H7 (cell line): ENCODE results near the gene FCN1. TPM values are rescaled to one million over a fixed set of nuclear protein-coding genes. Genes with fewer than 3 reads are reported as not detected.

Experiments
- DNase-seq: peaks from one replicate; pipeline ENCODE4 v3.0.0; 2012
- H3K27me3 ChIP-seq: 2 replicates; pipeline ENCODE4 v1.6.0; 2011; ENCODE audit warnings: mild to moderate bottlenecking, low read length; ENCODE audit not compliant: control insufficient read depth, insufficient read depth
- H3K36me3 ChIP-seq: replicated peaks from 2 replicates; pipeline ENCODE4 v1.5.1; 2011; ENCODE audit warnings: low read length; ENCODE audit not compliant: control insufficient read depth, insufficient read depth
- H3K4me3 ChIP-seq: 2 replicates; pipeline ENCODE4 v1.5.1; 2011; ENCODE audit warnings: low read depth, mild to moderate bottlenecking, control low read depth, low read length, moderate library complexity; ENCODE audit not compliant: insufficient read depth
- total RNA-seq: library from RNA; depleted of rRNA; stranded (reverse); fragments of >200 nt; shearing (Covaris generic); gene quantifications from 2 replicates; pipeline ENCODE4 v1.2.3, GENCODE V29; 2014

Gene FCN1
- total RNA-seq, 1 experiment from 2014 or later: not detected

DNA sequence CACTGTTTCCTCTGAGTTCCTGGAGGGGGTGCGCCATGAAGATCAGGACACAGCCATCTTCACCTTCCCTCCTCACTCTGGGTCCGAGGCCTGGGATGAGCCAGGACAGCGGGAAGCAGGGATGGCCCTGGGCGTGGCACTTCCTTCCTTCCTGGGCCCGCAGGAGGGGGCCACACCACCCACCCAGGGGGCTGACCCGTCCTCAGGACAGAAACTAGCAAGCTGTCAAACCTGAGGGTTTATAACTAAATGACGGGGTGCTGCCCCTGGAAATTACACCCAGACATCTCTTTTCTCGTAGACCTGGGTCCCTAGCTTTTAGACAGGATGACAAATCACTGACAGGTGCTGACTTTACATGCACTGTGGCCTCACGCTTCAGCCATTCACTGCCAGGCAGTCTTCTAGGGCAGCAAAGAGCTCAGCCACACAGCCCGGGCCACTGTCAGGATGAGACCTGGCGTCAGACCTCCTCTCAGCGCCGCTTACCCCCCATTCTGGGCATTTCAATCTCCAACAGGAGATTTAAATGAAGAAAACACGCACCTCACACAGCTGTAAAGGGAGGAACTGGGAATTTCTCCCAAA lies 29.0 kb downstream of the FCN1 start:
- DNase-seq: peak; percentile 41
- Histone ChIP-seq H3K4me3 (no peak overlapping the region), H3K27me3 (no peaks in the 10 kb centered on the region), H3K36me3 (no peaks in the 10 kb centered on the region)

DNA sequence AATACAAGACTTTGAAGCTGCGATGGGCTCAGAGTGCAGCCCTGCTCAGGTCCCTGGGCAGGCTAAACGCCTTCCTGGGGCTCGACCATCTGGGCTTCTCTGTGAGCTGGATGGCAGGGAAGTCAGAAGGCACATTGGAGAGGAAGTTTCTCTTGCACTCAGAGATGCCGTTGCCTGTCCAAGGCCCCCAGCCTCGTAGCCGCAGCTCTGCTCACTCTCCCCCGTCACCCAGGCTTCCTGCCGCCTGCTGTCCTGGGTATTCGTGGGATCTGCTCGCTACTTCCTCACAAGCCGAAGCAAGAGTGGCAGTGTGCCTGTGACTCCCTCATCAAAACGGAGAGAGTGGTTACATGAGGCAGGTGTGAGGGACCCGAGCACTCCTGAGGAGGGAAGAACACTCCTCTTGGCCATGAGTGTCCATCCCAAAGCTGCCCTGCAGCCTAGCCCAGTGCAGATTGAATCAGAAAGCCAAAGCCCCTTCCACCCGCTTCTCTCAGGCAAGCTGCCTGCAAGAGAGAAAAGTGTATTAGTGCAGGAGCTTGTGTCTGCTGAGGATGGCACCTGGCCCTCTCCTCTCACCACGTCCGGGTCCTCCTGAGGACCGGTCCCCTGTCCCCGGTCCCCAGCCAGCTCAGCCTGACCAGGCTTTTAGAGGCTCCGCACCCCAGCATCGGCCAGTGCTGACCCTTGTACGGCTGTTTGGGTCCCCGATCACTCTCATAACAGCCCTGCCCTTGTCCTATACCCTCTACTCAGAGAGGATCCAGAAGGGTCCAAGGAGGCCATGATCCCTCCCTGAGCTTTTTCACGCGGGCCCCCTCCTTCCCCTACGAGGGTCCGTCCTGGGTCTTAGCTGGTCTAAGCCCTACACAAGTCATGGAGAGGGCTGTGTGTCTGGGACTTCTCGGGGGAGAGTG lies 29.8 kb downstream of the FCN1 start:
- no peaks in the 10 kb centered on the region for H3K36me3 ChIP-seq
- H3K27me3 ChIP-seq: no peaks in the 10 kb centered on the region
- no peak overlapping the region for H3K4me3 ChIP-seq
- DNase-seq: peak; percentile 40

DNA sequence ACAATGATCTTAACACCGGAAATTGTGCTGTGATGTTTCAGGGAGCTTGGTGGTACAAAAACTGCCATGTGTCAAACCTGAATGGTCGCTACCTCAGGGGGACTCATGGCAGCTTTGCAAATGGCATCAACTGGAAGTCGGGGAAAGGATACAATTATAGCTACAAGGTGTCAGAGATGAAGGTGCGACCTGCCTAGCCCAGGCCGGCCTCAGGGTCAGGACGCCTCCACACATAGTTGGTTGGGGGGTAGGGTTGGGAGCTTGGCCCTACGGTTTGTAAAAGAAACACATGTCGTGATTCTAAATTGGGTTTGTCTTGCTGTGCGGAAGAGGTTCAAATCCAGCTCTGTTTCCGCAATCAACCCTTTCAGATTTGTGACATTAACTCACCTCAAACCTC lies 30.5 kb downstream of the FCN1 start:
- DNase-seq: peak; percentile 16
- Histone ChIP-seq H3K4me3 (no peak overlapping the region), H3K27me3 (no peaks in the 10 kb centered on the region), H3K36me3 (no peaks in the 10 kb centered on the region)

DNA sequence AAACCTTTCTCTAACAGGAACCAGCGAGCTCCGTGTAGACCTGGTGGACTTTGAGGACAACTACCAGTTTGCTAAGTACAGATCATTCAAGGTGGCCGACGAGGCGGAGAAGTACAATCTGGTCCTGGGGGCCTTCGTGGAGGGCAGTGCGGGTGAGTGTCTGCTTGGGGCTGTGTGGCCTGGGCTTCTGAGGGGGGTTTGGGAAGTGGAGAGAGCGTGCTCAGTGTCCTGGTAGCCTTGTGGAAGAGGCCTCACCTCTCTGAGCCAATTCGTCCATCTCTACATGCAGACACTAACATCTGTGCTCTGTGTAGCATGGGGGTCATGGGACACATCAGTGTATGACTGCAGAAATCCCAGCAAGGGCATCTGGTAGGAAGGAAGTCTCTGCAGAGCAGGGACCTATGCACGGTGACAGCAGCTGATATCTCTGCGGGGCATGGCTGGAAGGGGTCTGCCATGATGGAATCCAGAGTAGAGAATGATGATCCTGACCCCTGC lies 31.2 kb downstream of the FCN1 start:
- no peak for DNase-seq
- Histone ChIP-seq H3K36me3 (no peaks in the 10 kb centered on the region), H3K4me3 (no peak overlapping the region), H3K27me3 (no peaks in the 10 kb centered on the region)

DNA sequence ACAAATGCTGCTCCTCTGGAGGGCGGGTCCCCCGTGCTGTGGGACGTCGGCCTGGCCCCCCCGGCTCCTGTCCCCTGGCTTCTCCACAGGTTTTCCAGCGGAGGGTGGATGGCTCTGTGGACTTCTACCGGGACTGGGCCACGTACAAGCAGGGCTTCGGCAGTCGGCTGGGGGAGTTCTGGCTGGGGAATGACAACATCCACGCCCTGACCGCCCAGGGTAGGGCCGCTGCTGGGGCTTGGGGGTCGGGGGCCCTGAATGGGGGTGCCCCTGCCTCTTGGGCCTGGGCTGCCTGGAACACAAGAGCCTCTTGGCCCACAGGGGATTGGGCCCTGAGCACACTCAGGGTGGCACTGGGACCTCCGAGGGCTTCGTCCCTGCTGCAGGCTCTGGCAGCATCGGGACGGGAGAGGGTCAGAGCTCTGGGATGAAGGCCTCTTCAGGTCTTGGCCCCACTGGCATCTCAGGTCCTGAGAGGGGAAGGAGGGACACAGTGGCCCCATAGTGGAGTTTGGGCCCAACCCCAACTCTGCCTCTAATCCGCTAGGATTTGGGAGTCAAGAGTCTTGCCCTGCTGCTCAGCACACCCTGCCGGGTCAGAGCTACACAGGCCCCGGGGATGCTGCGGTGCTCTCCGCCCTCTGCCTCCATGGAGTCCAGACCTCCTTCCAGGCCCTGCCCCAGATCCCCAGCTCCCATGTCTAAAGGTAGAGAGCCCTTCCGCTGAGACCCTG lies 31.9 kb downstream of the FCN1 start:
- DNase-seq: no peak
- Histone ChIP-seq H3K36me3 (no peaks in the 10 kb centered on the region), H3K4me3 (no peak overlapping the region), H3K27me3 (no peaks in the 10 kb centered on the region)

DNA sequence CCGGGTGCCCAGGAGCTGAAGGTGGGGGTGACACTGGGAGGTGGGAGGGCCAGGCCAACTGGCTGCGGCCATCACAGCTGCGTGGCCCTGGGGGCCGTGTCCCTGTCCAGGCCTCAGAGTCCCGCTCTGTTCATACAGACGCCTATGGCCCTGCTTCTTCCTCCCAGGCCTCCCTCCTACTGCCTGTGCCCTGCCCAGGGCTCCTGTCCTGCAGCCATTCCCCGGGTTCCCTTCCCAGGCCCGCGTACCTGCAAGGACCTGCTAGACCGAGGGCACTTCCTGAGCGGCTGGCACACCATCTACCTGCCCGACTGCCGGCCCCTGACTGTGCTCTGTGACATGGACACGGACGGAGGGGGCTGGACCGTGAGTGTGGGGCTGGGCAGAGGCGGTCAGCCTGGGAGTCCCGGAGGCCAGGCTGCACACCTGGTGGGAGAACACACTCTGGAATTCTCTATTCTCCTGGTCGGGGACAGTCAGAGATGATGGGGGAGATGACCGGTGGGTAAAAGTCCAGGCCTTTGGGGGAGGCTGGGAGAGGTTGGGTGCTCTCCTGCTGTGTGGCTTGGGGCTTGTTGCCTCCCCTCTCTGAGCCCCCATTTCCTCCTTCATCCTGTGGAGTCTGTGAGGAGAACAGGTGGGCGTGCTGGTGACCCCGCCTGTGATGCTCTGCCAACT lies 32.6 kb downstream of the FCN1 start:
- DNase-seq: no peak
- no peaks in the 10 kb centered on the region for H3K27me3 ChIP-seq
- no peaks in the 10 kb centered on the region for H3K36me3 ChIP-seq
- H3K4me3 ChIP-seq: no peak overlapping the region

DNA sequence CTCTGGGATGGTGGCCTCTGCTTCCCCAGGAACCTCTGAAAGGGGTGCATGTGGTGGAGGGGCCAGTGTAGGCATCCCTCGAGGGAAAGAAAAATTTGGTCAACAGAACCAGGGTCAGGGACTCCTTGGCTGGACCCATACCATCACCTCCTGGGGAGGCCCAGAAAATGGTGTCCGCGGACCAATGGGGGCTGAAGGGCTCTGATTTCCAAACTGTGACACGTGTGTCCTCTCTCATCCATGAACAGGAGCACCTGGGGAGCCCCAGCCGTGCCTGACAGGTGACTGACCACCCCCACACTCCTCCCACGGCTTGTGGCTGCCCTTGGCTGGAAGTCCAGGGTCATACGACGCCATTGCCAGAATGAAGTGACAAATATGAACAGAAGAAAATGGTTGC lies 33.2 kb downstream of the FCN1 start:
- H3K27me3 ChIP-seq: no peaks in the 10 kb centered on the region
- H3K4me3 ChIP-seq: no peak overlapping the region
- no peaks in the 10 kb centered on the region for H3K36me3 ChIP-seq
- no peak for DNase-seq

DNA sequence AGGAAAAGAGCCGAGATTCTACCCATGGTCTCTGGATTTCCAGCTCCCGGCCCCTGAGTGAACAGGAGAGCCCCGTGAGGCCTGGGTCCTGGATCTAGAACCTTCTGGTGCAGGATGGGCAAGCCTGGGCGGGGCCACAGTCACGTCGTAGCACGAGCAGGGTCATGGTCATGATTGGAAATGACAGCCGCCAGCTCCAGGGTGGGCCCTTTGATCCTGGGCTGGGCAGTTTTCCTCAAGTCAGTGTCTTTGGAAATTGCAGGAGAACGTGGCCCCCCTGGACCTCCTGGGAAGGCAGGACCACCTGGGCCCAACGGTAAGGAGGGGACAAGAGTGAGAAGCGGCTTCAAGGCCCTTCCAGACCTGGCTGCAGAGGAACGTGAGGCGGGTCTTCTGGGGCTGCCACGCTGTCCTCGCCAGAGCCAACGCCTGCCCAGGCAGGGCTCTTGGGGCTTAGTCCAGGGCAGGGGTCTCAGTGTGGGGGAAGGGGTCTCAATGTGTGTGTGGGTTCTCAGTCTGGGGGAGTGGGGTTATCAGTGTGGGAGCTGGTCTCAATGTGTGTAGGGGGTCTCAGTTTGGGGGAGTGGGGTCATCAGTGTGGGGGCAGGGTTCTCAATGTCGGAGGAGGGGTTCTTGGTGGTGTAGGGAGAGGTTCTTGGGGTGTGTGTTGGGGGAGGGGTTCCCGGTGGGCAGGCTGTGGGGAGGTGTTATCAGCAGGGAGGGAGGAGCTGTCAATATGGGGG lies 34.5 kb downstream of the FCN1 start:
- no peaks in the 10 kb centered on the region for H3K36me3 ChIP-seq
- no peak for DNase-seq
- H3K4me3 ChIP-seq: no peak overlapping the region
- no peaks in the 10 kb centered on the region for H3K27me3 ChIP-seq

DNA sequence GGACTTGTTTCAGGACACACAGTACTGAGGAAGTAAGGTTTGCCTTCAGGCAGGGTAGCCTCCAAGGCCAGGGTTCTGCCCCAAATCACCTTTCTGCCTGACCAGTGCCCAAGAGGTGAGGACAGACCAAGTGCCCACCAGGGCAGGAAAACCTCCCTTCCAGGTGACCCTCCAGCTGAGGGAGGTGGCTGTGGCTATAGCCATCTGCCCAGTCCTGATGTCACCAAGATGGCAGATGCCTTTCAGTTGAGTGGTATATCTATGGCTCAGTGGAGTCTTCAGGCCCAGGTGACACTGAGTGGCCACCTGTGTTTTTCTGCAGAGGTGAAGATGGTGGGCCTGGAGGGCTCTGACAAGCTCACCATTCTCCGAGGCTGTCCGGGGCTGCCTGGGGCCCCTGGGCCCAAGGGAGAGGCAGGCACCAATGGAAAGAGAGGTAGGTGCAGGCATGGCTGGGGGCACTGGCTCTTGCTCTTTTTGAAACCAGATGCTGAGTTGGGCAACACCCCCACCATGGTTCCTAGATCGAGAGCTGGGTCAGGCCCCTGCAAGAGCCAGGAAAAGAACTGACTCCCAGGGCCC lies 35.4 kb downstream of the FCN1 start:
- no peaks in the 10 kb centered on the region for H3K27me3 ChIP-seq
- H3K4me3 ChIP-seq: no peak overlapping the region
- no peak for DNase-seq
- no peaks in the 10 kb centered on the region for H3K36me3 ChIP-seq

DNA sequence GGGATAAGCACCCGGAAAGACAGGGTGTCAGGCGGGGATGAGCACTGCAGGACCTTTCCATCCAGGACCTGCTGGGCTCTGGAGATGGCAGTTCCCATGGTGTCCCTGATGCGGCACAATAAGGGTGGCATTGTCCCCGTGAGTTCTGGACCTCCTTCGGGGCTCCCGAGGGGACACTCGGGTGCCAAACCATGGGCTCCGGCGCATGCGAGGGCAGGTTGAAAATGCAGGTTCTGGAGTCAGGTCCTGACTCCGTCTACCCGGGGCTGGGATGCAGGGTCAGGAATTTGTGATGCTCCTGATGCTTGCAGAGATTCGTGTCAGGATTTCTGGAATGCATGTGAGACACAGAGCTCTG lies 36.4 kb downstream of the FCN1 start:
- Histone ChIP-seq H3K4me3 (no peak overlapping the region), H3K27me3 (no peaks in the 10 kb centered on the region), H3K36me3 (no peaks in the 10 kb centered on the region)
- no peak for DNase-seq

DNA sequence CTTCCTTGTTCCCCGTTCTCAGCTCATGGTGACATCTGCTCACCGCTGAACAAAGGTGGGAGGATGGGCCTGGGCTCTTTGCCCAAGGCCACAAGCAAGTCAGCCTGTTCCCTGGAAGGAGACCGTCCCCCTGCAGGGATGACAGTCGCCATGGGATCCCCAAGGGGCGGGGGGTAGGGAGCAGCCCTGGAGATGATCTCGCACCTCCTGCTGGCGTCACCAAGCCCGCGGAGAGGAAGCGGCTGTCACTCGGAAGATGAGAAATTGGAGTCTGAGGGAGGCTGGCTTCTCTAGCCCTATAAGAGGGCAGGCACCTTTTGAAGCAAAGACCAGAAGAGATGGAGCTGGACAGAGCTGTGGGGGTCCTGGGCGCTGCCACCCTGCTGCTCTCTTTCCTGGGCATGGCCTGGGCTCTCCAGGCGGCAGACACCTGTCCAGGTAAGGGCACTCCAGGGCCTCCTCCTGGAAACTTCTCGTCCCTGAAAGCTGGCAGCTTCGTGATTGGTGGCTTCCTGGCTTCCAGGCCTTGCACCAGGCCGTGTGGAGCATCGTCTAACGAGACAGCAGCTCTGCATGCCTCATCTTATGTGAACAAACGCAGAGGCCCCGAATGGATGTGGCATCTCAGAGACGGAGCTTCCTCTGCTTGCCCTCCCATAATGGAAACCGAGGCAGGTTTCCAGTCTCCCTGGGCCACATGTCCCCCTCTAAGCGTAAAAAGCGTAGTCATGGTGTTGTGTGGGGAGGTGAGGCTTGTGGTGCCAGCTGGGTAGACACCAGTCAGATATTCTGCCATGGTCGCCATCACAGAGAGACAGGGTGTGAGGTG lies 37.0 kb downstream of the FCN1 start, which contains the start of gene FCN2:
FCN2 (plus strand) TSS at position 327 of the 829 bp plus-strand sequence; CDS start at position 339, 12 bp downstream.
- no peak within 1 kb of the TSS for H3K4me3 ChIP-seq
- no peaks in the 10 kb centered on the region for H3K27me3 ChIP-seq
- no peak for DNase-seq

DNA sequence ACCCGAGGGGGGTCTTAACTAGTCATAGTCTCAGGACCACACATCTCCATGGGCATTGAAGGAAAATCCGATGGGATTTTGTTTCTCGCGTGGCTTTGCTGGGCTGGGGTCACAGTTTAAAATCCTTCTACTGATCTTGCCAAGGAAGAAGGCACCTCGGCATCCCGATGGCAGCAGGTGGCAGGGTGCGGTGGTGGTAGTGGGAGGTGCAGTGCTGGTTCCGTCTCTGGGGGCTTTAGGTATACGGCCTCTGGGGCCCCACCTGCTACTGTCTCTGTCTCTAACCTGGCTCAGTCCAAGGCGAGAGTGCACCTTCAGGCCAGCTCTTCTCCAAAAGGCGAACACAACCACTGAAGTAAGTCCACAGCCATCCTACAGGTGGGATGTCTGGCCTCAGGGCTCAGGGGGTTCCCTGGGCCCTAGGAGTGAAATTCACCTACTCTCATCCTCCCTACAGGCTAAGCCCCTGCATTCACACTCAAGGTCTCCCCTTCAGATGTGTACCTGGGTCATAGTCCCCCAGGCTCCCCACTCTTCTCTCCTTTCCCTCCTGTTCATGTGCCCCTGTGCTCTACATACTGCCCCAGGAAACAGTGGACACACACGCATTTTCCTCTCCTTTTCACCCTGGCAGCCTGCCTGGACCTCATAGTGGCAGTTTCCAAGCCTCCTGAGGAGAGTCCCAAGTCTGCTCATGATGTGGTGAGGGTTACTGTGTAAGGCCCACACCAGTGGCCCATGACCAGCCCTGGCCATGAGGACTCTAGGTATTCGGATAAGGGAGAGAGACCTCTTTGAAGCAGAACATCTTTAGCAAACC lies 37.8 kb downstream of the FCN1 start:
- Histone ChIP-seq H3K36me3 (no peaks in the 10 kb centered on the region), H3K27me3 (no peaks in the 10 kb centered on the region), H3K4me3 (no peak overlapping the region)
- no peak for DNase-seq

More for the DNA sequence above, 37.0 kb downstream of the FCN1 start, which contains the start of gene FCN2:
- H3K36me3 ChIP-seq: no peaks in the 10 kb centered on the region
